ENCODE measurements around the gene DISC1. TPM values are rescaled to one million over a fixed set of nuclear protein-coding genes. Genes with fewer than 3 reads are reported as not detected.

DISC1 gene
- total RNA-seq, 2 donors from 2014 or later: 8.0 to 9.4 TPM

GRCh38 chr1:231625975-231626534 is 535 bp upstream of the DISC1 start:
- Histone ChIP-seq H3K4me1 (ENCODE audit: control insufficient read depth, insufficient read depth, low read length) (peaks cover 5% of the 10 kb centered on the region), H3K9ac (ENCODE audit: extremely low read depth, low read length, poor library complexity, severe bottlenecking) (no peak overlapping the region), H3K9me3 (ENCODE audit: control insufficient read depth, low read length) (no peaks in the 10 kb centered on the region), H3K27ac (ENCODE audit: low read depth, low read length) (no peak overlapping the region), H3K4me3 (ENCODE audit: low read length) (peak overlapping the region; percentile 86), H3K36me3 (ENCODE audit: control insufficient read depth, insufficient read depth, low read length) (no peaks in the 10 kb centered on the region), H3K27me3 (ENCODE audit: control insufficient read depth, insufficient read depth, low read length, poor library complexity, severe bottlenecking) (peaks cover 25% of the 10 kb centered on the region)
- H3K9me3 Mint-ChIP-seq: no peaks in the 10 kb centered on the region
- TF ChIP-seq CTCF (conservative IDR thresholded peaks at IDR 0.05): no peak
- H3K27ac Mint-ChIP-seq: no peak overlapping the region
- peaks cover 12% of the 10 kb centered on the region for H3K4me1 Mint-ChIP-seq
- WGBS, 2 experiments (ENCODE audit: insufficient coverage in 1 of 2, insufficient read length in 1 of 2): 58 to 82% methylated on average over 3 to 7 of the region's 7 CpGs
- H3K36me3 Mint-ChIP-seq (ENCODE audit: low read depth): no peaks in the 10 kb centered on the region
- peak overlapping the region; percentile 65 for H3K4me3 Mint-ChIP-seq
- peaks cover 43% of the 10 kb centered on the region for H3K27me3 Mint-ChIP-seq (ENCODE audit: insufficient read depth)
- DNase-seq: no peak

GRCh38 chr1:231626951-231627614 is 493 bp downstream of the DISC1 start:
- H3K36me3 ChIP-seq (ENCODE audit: control insufficient read depth, insufficient read depth, low read length): no peaks in the 10 kb centered on the region
- no peaks in the 10 kb centered on the region for H3K9me3 ChIP-seq (ENCODE audit: control insufficient read depth, low read length)
- Mint-ChIP-seq H3K4me3 (peak overlapping the region; percentile 65), H3K27me3 (ENCODE audit: insufficient read depth) (peaks cover 33% of the 10 kb centered on the region), H3K27ac (no peak overlapping the region), H3K36me3 (ENCODE audit: low read depth) (no peaks in the 10 kb centered on the region), H3K4me1 (peaks cover 12% of the 10 kb centered on the region), H3K9me3 (no peaks in the 10 kb centered on the region)
- H3K4me3 ChIP-seq (ENCODE audit: low read length): peak overlapping the region; percentile 86
- H3K4me1 ChIP-seq (ENCODE audit: control insufficient read depth, insufficient read depth, low read length): peaks cover 5% of the 10 kb centered on the region
- WGBS, 2 experiments (ENCODE audit: insufficient coverage in 1 of 2, insufficient read length in 1 of 2): 0 to 1% methylated on average over 16 to 49 of the region's 49 CpGs
- peak overlapping the region; percentile 64 for H3K9ac ChIP-seq (ENCODE audit: extremely low read depth, low read length, poor library complexity, severe bottlenecking)
- TF ChIP-seq CTCF (conservative IDR thresholded peaks at IDR 0.05): no peak
- H3K27me3 ChIP-seq (ENCODE audit: control insufficient read depth, insufficient read depth, low read length, poor library complexity, severe bottlenecking): peaks cover 15% of the 10 kb centered on the region
- H3K27ac ChIP-seq (ENCODE audit: low read depth, low read length): no peak overlapping the region
- peak; percentile 91 for DNase-seq

- 85 to 91% methylated on average over 2 to 5 of the region's 5 CpGs for WGBS, 2 experiments (ENCODE audit: insufficient coverage in 1 of 2, insufficient read length in 1 of 2)
- peaks cover 12% of the 10 kb centered on the region for H3K4me1 Mint-ChIP-seq
Measured at GRCh38 chr1:231628207-231628876, 1.8 kb downstream of the DISC1 start.

More at GRCh38 chr1:231628207-231628876, 1.8 kb downstream of the DISC1 start:
- Histone ChIP-seq H3K9me3 (ENCODE audit: control insufficient read depth, low read length) (no peaks in the 10 kb centered on the region), H3K27ac (ENCODE audit: low read depth, low read length) (no peak overlapping the region), H3K9ac (ENCODE audit: extremely low read depth, low read length, poor library complexity, severe bottlenecking) (no peak overlapping the region), H3K4me1 (ENCODE audit: control insufficient read depth, insufficient read depth, low read length) (peaks cover 5% of the 10 kb centered on the region), H3K4me3 (ENCODE audit: low read length) (peak overlapping the region; percentile 86), H3K36me3 (ENCODE audit: control insufficient read depth, insufficient read depth, low read length) (no peaks in the 10 kb centered on the region), H3K27me3 (ENCODE audit: control insufficient read depth, insufficient read depth, low read length, poor library complexity, severe bottlenecking) (peaks cover 2% of the 10 kb centered on the region)
- Mint-ChIP-seq H3K27me3 (ENCODE audit: insufficient read depth) (peaks cover 20% of the 10 kb centered on the region), H3K4me3 (peak overlapping the region; percentile 65), H3K27ac (no peak overlapping the region), H3K9me3 (no peaks in the 10 kb centered on the region), H3K36me3 (ENCODE audit: low read depth) (no peaks in the 10 kb centered on the region)
- TF ChIP-seq CTCF (conservative IDR thresholded peaks at IDR 0.05): no peak
- no peak for DNase-seq
